Loucy (cell line): ENCODE results near the gene GPHB5.

Experiments used
- H2AFZ ChIP-seq: fragments of 200-600 bp; sonication (generic); 2 replicates; pipeline ENCODE4 v1.6.0; 2016; ENCODE audit warnings: antibody characterized with exemption, mild to moderate bottlenecking, low read length, moderate library complexity
- H3F3A ChIP-seq: fragments of 200-600 bp; 2 replicates; pipeline ENCODE4 v1.6.0; 2016; ENCODE audit warnings: antibody characterized with exemption, low read depth, mild to moderate bottlenecking
- H3K27me3 ChIP-seq: fragments of 200-600 bp; sonication (generic); 2 replicates; pipeline ENCODE4 v1.6.1; 2014; ENCODE audit warnings: low read length, mild to moderate bottlenecking; ENCODE audit not compliant: insufficient read depth, poor library complexity, severe bottlenecking
- H3K36me3 ChIP-seq: fragments of 200-600 bp; sonication (generic); 2 replicates; pipeline ENCODE4 v1.6.1; 2016; ENCODE audit warnings: low read length; ENCODE audit not compliant: insufficient read depth
- H3K4me1 ChIP-seq: fragments of 200-600 bp; sonication (generic); 2 replicates; pipeline ENCODE4 v1.5.1; 2014; ENCODE audit warnings: low read length, mild to moderate bottlenecking; ENCODE audit not compliant: insufficient read depth, poor library complexity, severe bottlenecking
- H3K4me2 ChIP-seq: fragments of 200-600 bp; sonication (generic); 2 replicates; pipeline ENCODE4 v1.6.0; 2014; ENCODE audit warnings: antibody characterized with exemption, low read length, low read depth, mild to moderate bottlenecking; ENCODE audit not compliant: poor library complexity, severe bottlenecking
- H3K4me3 ChIP-seq: fragments of 200-600 bp; sonication (generic); 2 replicates; pipeline ENCODE4 v1.5.1; 2014; ENCODE audit warnings: low read length, mild to moderate bottlenecking, mixed read lengths; ENCODE audit not compliant: poor library complexity, severe bottlenecking
- H3K79me2 ChIP-seq: fragments of 200-600 bp; sonication (generic); 2 replicates; pipeline ENCODE4 v1.6.1; 2014; ENCODE audit warnings: low read length; ENCODE audit not compliant: insufficient read depth
- H3K9ac ChIP-seq: fragments of 200-600 bp; sonication (generic); 2 replicates; pipeline ENCODE4 v1.6.0; 2014; ENCODE audit warnings: mild to moderate bottlenecking, low read depth, low read length, moderate library complexity; ENCODE audit not compliant: poor library complexity, severe bottlenecking
- H3K9me2 ChIP-seq: fragments of 200-600 bp; sonication (generic); replicated peaks from 2 replicates; pipeline ENCODE4 v1.6.1; 2016; ENCODE audit warnings: low read depth, low read length, mixed read lengths
- H3K9me3 ChIP-seq: fragments of 200-600 bp; sonication (generic); 2 replicates; pipeline ENCODE4 v1.6.1; 2014; ENCODE audit warnings: mild to moderate bottlenecking, antibody characterized with exemption, low read length, low read depth; ENCODE audit not compliant: insufficient read depth
- H4K20me1 ChIP-seq: fragments of 200-600 bp; sonication (generic); 2 replicates; pipeline ENCODE4 v1.6.0; 2014; ENCODE audit warnings: antibody characterized with exemption, low read length, mild to moderate bottlenecking; ENCODE audit not compliant: insufficient read depth, poor library complexity, severe bottlenecking
- CTCF ChIP-seq: fragments of 200-600 bp; sonication (generic); conservative IDR thresholded peaks from 2 replicates; pipeline ENCODE4 v1.5.1; 2014; ENCODE audit warnings: mild to moderate bottlenecking, antibody characterized with exemption, low read length
- EZH2phosphoT487 ChIP-seq: fragments of 200-600 bp; IDR thresholded peaks from 2 replicates; pipeline ENCODE4 v1.6.1; 2018; ENCODE audit warnings: antibody characterized with exemption, mild to moderate bottlenecking, moderate library complexity, borderline replicate concordance

Gene GPHB5

GRCh38 chr14:63318835-63319234 lies at the start of gene GPHB5:
Gene GPHB5, minus strand, starts transcription at chr14:63318935. Its CDS starts 1,086 bp downstream, at chr14:63317849.
- Histone ChIP-seq H3K79me2 (no peaks in the 10 kb centered on the region), H3K9me3 (no peaks in the 10 kb centered on the region), H3F3A (no peaks in the 10 kb centered on the region), H3K4me3 (no peak within 1 kb of the TSS), H3K27me3 (no peaks in the 10 kb centered on the region), H2AFZ (no peak within 1 kb of the TSS), H4K20me1 (no peaks in the 10 kb centered on the region), H3K4me1 (no peaks in the 10 kb centered on the region), H3K4me2 (no peak within 1 kb of the TSS), H3K9ac (no peak within 1 kb of the TSS), H3K36me3 (no peaks in the 10 kb centered on the region), H3K9me2 (no peaks in the 10 kb centered on the region)
- TF ChIP-seq CTCF (no peak), EZH2phosphoT487 (no peak)

GRCh38 chr14:63367742-63368364 lies 49.1 kb upstream of the GPHB5 start:
- Histone ChIP-seq H3K4me3 (no peak overlapping the region), H3K79me2 (no peaks in the 10 kb centered on the region), H2AFZ (no peak overlapping the region), H3K36me3 (no peaks in the 10 kb centered on the region), H3K27me3 (no peaks in the 10 kb centered on the region), H3K4me2 (no peak overlapping the region), H3K9me2 (no peaks in the 10 kb centered on the region), H3K9ac (no peak overlapping the region), H3K9me3 (no peaks in the 10 kb centered on the region), H4K20me1 (no peaks in the 10 kb centered on the region), H3F3A (no peaks in the 10 kb centered on the region), H3K4me1 (no peaks in the 10 kb centered on the region)
- TF ChIP-seq EZH2phosphoT487 (no peak), CTCF (no peak)

GRCh38 chr14:63362389-63362819 lies 43.7 kb upstream of the GPHB5 start:
- no peaks in the 10 kb centered on the region for H3K9me2 ChIP-seq
- no peak overlapping the region for H2AFZ ChIP-seq
- no peaks in the 10 kb centered on the region for H3K36me3 ChIP-seq
- no peak overlapping the region for H3K4me3 ChIP-seq
- H3K4me2 ChIP-seq: no peak overlapping the region
- no peaks in the 10 kb centered on the region for H3K27me3 ChIP-seq
- H3K79me2 ChIP-seq: no peaks in the 10 kb centered on the region
- H3F3A ChIP-seq: no peaks in the 10 kb centered on the region
- H3K4me1 ChIP-seq: no peaks in the 10 kb centered on the region
- H3K9ac ChIP-seq: no peak overlapping the region
- H3K9me3 ChIP-seq: no peaks in the 10 kb centered on the region
- H4K20me1 ChIP-seq: no peaks in the 10 kb centered on the region
- TF ChIP-seq EZH2phosphoT487: no peak
- no peak for TF ChIP-seq CTCF
